ENCODE results near the gene CCDC57.
A peak's percentile ranks its signal among the peaks of the same experiment; 100 is the strongest.
"Not testable (repeated sequence)": the region's sequence is repeated elsewhere in the genome, so short reads cannot be mapped to it uniquely, and the experiment has no call there.

CCDC57 gene

GRCh38 chr17:82200743-82201497 is 11.7 kb downstream of the CCDC57 start:
- no peak for DNase-seq

GRCh38 chr17:82200135-82200534 is 12.5 kb downstream of the CCDC57 start:
- no peak for DNase-seq

DNA sequence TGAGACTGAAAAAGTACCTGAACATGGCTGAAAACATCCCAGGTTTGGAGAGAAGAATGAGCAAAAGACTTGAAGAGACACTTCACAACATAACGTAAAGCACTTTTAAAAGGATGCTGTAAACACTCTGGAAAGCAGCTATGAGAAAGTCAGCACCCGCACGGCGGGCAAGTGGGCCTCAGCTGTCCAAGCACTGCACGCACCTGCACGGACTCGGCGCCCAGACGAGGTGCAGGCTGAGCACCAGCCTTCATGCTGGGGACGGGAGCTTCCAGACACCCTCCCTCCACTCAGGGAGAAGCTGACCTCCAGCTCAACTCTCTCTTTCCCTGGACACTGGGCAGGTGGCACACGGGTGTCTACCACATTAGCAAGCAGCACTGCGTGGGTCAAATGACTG is 13.1 kb downstream of the CCDC57 start:
- no peak for DNase-seq

DNA sequence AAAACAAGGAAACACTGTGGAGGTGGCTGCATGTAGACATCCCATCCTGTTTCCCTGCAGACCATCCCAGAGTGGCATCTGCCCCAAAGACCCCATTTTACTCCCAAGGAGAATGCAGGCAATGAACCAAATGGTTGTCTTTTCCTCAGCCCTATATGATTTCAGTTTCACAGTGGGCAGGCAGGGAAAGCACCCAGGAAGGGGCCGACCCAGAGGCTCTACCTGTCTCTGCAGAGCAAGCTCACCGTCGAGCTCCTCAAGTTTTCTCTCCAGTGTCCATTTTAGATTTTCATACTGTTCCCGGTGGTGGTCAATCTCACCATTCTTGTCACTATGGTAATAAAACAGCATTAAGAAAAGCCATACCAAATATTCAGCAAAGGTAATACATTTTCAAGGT is 14.6 kb downstream of the CCDC57 start:
- no peak for DNase-seq

DNA sequence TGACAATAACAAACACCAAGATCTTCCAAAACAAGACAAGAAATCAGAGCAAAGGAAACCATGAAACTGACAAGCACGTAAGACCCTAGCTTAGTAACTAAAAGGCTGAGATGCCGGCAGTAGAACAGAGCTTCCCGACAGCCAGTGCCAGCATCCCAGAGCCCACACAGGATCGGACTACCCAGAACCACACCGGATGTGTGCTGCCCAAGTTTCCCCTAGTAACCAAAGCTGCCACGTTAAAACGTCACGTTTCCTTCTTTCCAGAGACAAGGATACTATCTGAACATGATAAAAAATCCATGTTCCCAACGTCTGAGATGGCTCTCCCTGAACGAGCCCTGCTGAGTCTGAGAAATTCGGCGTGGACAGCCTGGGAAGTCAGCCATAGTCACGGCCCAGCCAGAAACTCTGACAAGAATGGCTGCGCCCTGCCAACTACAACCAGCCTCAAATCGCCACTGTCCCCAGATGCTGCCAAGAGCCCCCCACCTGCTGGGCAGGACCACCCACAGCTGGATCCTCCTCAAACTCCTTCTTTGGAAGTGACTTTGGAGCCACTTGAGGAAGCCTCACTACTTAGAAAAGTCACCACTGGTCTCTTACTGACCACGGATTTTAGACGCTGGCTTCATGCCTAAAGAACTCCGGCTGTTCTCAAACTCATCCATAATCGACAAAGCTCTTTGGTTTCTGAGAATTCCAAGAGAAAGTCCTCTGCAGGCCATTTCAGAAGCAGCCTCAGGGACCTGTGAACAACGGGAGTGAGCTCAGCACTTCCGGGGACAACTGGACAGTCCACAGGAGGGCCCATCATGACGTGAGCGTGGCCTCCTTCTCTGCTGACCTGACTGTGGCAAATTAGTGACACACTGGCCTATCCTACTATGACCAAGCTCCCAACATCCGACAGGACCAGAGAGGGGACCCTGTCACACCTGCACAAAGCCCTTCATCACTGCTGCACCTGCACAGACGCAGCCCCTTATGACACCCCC is 16.7 kb downstream of the CCDC57 start:
- no peak for DNase-seq

- DNase-seq = no peak
Observed at GRCh38 chr17:82194765-82195164, 17.9 kb downstream of the CCDC57 start.

DNA sequence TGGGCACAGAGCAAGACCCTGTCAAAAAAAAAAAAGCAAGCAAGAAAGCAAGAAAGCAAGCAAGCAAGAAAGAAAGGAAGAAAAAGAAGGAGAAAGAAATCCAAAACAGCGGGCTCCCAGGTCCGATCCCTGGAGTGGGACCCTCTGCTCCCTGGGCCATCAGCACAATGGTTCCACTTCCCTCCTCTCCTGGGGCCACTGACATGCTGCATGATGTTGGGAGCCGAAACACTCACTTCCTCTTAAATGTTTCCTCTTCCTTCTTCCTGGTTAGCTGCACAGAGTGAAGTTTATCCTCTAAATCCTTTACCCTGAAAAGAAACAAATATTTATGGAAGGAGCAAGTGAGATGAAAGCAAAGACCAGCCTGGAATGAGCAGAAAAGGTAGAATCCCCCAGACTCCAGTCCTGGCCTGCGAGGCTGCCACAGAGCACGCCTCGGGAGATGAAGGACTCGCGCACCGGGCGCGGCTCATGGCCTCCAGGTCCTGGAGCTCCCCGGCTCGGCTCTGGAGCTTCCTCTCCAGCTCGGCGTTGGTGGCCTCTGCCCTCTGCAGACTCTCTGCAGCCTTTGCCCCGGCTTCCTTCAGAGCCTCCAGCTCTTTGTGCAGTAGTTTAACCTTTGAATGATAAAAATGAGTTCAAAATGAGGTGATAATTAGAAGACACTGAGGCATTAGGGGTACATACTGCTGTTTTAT is 19.0 kb downstream of the CCDC57 start:
- peak in 1 of 2 donors; percentile 14 for DNase-seq

DNA sequence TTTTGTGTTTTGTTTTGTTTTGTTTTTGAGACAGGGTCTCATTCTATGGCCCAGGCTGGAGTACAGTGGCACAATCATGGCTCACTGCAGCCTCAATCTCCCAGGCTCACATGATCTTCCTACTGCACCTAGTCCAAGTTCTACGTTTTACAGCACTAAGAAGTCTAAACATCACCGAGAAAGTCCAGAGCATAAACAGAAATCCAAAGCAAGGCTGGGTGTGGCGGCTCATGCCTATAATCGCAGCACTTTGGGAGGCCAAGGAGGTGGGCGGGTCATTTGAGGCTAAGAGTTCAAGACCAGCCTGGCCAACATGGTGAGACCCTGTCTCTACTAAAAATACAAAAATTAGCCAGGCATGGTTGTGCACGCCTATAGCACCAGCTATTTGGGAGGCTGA is 19.6 kb downstream of the CCDC57 start:
- DNase-seq = not testable (repeated sequence)

DNA sequence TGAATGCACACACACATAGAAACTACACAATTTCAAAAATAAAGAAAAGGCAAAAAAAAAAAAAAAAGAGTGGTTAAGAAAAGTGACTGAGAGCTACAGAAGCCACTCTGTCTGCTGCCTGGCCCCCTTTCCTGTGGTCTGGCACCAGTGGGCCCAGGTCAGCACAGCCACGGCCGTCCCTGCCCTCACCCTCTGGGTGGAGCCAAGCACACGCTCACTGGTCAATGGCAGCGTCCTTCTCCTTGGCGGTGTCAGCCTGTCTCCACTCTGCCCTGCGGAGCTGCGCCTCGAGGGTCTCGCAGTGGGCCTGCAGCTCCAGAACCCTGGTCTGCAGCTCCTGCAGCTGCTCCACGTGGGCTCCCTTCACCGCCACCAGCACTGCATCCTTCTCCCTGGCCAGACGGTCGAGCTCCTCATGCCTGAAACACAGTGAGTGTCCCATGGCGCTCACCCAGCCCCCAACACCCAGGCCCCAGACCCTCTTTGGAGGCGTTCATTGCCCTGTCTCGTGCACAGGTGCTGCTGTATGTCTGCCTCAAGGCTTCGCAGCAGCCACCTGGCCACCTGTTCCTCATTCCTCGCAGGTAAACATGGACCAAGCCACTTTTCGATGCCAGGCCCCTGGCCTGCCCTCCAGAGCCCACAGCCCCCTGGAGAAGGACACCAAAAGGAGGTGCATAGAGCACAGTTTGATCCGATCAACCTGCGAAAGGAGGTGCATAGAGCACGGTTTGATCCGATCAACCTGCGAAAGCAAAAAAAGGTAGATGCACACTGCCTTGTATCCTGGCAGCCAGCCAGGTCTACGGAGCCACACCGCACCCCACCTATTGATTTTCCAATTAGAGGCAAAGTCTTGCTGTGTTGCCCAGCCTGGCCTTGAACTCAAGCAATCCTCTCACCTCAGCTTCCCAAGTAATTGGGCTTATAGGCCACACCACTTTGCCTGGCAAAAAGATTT is 24.4 kb downstream of the CCDC57 start:
- DNase-seq = no peak

- DNase-seq = no peak
Observed at GRCh38 chr17:82187500-82187899, 25.1 kb downstream of the CCDC57 start.

DNA sequence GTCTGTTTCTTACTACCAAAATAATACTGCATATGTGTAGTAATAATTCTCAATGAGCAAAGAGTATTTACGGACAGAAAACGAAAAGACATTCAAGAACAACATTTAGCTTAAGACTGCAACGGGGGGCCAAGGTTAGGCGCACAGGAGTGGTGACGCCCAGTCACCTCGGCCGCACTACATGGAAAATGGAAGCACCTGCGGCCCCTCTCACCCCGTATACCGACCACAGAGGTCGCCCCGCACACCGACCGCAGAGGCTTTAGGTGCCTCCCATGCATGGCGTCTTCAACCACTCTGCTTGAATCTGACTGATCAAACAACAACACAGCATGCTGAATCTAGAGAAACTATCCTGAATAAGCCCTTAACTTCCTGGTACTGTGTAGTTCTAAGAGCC is 26.4 kb downstream of the CCDC57 start:
- DNase-seq = no peak

GRCh38 chr17:82184761-82185160 is 27.9 kb downstream of the CCDC57 start:
- DNase-seq = no peak

- no peak for DNase-seq
Observed at GRCh38 chr17:82180776-82181528, 31.7 kb downstream of the CCDC57 start.

DNA sequence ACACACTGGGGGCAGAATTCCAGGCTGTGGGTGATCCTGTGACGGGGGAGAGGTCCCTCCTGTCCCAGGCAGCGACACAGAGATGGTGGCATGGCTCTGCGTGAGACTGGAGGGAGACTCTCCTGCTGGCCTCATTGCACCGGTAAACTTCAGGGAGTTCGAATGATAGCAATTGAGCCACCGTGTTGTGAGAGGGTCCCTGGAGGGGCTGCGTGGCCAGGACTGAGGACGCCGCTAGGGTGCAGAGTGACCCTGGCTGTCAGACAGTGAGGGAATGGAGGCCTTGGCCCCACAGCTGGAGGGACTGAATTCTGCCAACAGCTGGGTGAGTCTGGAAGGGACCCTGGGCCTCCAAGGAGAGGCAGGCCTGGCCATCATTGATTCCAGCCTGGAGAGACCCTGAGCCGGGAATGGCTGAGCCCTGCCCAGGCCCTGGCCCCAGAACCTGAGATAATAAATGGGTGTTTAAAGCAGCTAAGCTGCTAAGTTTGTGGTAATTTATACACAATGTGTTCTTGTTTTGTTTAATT is 32.6 kb downstream of the CCDC57 start:
- DNase-seq = no peak

GRCh38 chr17:82179412-82179811 is 33.2 kb downstream of the CCDC57 start:
- DNase-seq = no peak

- DNase-seq = no peak
Observed at GRCh38 chr17:82178499-82179261, 34.0 kb downstream of the CCDC57 start.

GRCh38 chr17:82177761-82178498 is 34.7 kb downstream of the CCDC57 start:
- no peak for DNase-seq

GRCh38 chr17:82177276-82177675 is 35.4 kb downstream of the CCDC57 start:
- DNase-seq = no peak

DNA sequence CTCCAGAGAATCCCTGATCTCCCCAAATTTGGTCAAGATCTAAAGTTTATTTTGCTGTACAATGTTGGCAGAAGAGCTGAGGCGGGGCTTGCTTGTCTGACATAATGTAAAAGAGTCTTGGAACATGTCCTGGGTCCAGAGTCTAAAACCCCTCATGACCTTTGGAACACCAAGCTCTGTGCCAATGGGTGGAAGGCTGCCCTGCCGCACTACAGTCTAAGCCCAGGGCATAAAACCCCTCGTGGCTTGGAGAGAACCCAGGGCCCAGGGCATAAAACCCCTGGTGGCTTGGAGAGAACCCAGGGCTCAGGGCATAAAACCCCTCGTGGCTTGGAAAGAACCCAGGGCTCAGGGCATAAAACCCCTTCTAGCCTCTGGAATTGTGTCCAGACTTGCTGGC is 36.7 kb downstream of the CCDC57 start:
- DNase-seq = peak in 1 of 2 donors; percentile 12

Measured in hippocampal formation (tissue), 2 donors.